H9 (cell line): ENCODE measurements around the gene RIPOR1. TPM values are rescaled to one million over a fixed set of nuclear protein-coding genes. Genes with fewer than 3 reads are reported as not detected.
A peak's percentile ranks its signal among the peaks of the same experiment; 100 is the strongest.

Experiments used
- DNase-seq: peaks from one replicate; pipeline ENCODE4 v3.0.0-alpha.2; 2017
- H2AFZ ChIP-seq: one replicate; pipeline ENCODE4 v1.6.1; 2013; ENCODE audit warnings: mild to moderate bottlenecking, low read length, control low read depth, moderate library complexity
- H2AK5ac ChIP-seq: 2 replicates; pipeline ENCODE4 v1.6.1; 2013; ENCODE audit warnings: low read length, control low read depth, mixed read lengths; ENCODE audit not compliant: insufficient read length
- H2BK120ac ChIP-seq: one replicate; pipeline ENCODE4 v1.6.1; 2013; ENCODE audit warnings: low read depth, mild to moderate bottlenecking, low read length, control low read depth, inconsistent platforms; ENCODE audit not compliant: poor library complexity, severe bottlenecking
- H2BK12ac ChIP-seq: 2 replicates; pipeline ENCODE4 v1.6.1; 2013; ENCODE audit warnings: low read length, control low read depth, mixed read lengths, low read depth; ENCODE audit not compliant: insufficient read length
- H2BK15ac ChIP-seq: 2 replicates; pipeline ENCODE4 v1.6.1; 2013; ENCODE audit warnings: low read depth, low read length, control low read depth
- H2BK20ac ChIP-seq: one replicate; pipeline ENCODE4 v1.6.1; 2013; ENCODE audit warnings: low read depth, mild to moderate bottlenecking, low read length, control low read depth, inconsistent platforms; ENCODE audit not compliant: poor library complexity, severe bottlenecking
- H2BK5ac ChIP-seq: 2 replicates; pipeline ENCODE4 v1.6.1; 2013; ENCODE audit warnings: low read length, control low read depth, mixed read lengths; ENCODE audit not compliant: insufficient read length
- H3K14ac ChIP-seq: 2 replicates; pipeline ENCODE4 v1.6.1; 2013; ENCODE audit warnings: low read length, control low read depth; ENCODE audit not compliant: insufficient read depth
- H3K18ac ChIP-seq: 2 replicates; pipeline ENCODE4 v1.6.1; 2013; ENCODE audit warnings: low read depth, mild to moderate bottlenecking, mixed read lengths, low read length, control low read depth; ENCODE audit not compliant: insufficient read length
- H3K23ac ChIP-seq: 2 replicates; pipeline ENCODE4 v1.6.1; 2013; ENCODE audit warnings: low read length, control low read depth, mixed read lengths, low read depth; ENCODE audit not compliant: insufficient read length
- H3K23me2 ChIP-seq: 2 replicates; pipeline ENCODE4 v1.6.1; 2013; ENCODE audit warnings: low read depth, mild to moderate bottlenecking, mixed read lengths, low read length, control low read depth; ENCODE audit not compliant: insufficient read length, poor library complexity, severe bottlenecking
- H3K27ac ChIP-seq: 2 replicates; pipeline ENCODE4 v1.5.1; 2013; ENCODE audit warnings: low read length, control low read depth, mixed read lengths, low read depth; ENCODE audit not compliant: insufficient read length
- H3K27me3 ChIP-seq: 2 replicates; pipeline ENCODE4 v1.6.1; 2013; ENCODE audit warnings: low read length, control low read depth, inconsistent platforms; ENCODE audit not compliant: insufficient read depth
- H3K4ac ChIP-seq: 2 replicates; pipeline ENCODE4 v1.6.1; 2013; ENCODE audit warnings: low read depth, mild to moderate bottlenecking, control low read depth, inconsistent platforms, low read length, moderate library complexity
- H3K4me1 ChIP-seq: 2 replicates; pipeline ENCODE4 v1.6.1; 2013; ENCODE audit warnings: low read length, control low read depth, inconsistent platforms; ENCODE audit not compliant: insufficient read depth
- H3K4me2 ChIP-seq: 2 replicates; pipeline ENCODE4 v1.6.1; 2013; ENCODE audit warnings: low read length, control low read depth, mixed read lengths; ENCODE audit not compliant: insufficient read length, insufficient read depth
- H3K56ac ChIP-seq: 2 replicates; pipeline ENCODE4 v1.6.1; 2013; ENCODE audit warnings: low read depth, mild to moderate bottlenecking, mixed read lengths, low read length, control low read depth; ENCODE audit not compliant: insufficient read length
- H3K79me1 ChIP-seq: 2 replicates; pipeline ENCODE4 v1.6.1; 2013; ENCODE audit warnings: low read depth, mild to moderate bottlenecking, moderate library complexity, low read length, control low read depth, inconsistent platforms; ENCODE audit not compliant: insufficient read depth, poor library complexity, severe bottlenecking
- H3K79me2 ChIP-seq: 2 replicates; pipeline ENCODE4 v1.6.1; 2013; ENCODE audit warnings: low read length, control low read depth, inconsistent platforms; ENCODE audit not compliant: insufficient read depth
- H3K9ac ChIP-seq: 2 replicates; pipeline ENCODE4 v1.6.1; 2013; ENCODE audit warnings: low read length, control low read depth, mixed read lengths; ENCODE audit not compliant: insufficient read length; ENCODE audit errors: extremely low read depth
- H3K9me3 ChIP-seq: one replicate; pipeline ENCODE4 v1.6.1; 2013; ENCODE audit warnings: low read depth, low read length, inconsistent platforms; ENCODE audit not compliant: control insufficient read depth
- H3T11ph ChIP-seq: one replicate; pipeline ENCODE4 v1.6.1; 2013; ENCODE audit warnings: mild to moderate bottlenecking, low read length, control low read depth, inconsistent platforms
- H4K20me1 ChIP-seq: one replicate; pipeline ENCODE4 v1.6.1; 2013; ENCODE audit not compliant: control insufficient read depth, insufficient read length, insufficient read depth
- H4K5ac ChIP-seq: 2 replicates; pipeline ENCODE4 v1.6.1; 2013; ENCODE audit warnings: low read depth, mild to moderate bottlenecking, mixed read lengths, low read length, control low read depth; ENCODE audit not compliant: insufficient read length
- H4K8ac ChIP-seq: replicated peaks from 2 replicates; pipeline ENCODE4 v1.6.1; 2013; ENCODE audit warnings: low read length, control low read depth, mixed read lengths, low read depth; ENCODE audit not compliant: insufficient read length
- H4K91ac ChIP-seq: 2 replicates; pipeline ENCODE4 v1.6.1; 2013; ENCODE audit warnings: low read depth, mild to moderate bottlenecking, moderate library complexity, mixed read lengths, low read length, control low read depth; ENCODE audit not compliant: insufficient read length
- H3K27ac Mint-ChIP-seq, 3 experiments: 2 replicates in 2 of 3; 3 replicates in 1 of 3; pipeline ENCODE4 v1.8.0; 2020 to 2021; ENCODE audit warnings: mixed read lengths in 3 of 3, mild to moderate bottlenecking in 1 of 3, moderate library complexity in 1 of 3
- H3K27me3 Mint-ChIP-seq: 2 replicates; pipeline ENCODE4 v1.8.0; 2021; ENCODE audit warnings: low read depth, mild to moderate bottlenecking, moderate library complexity, mixed read lengths
- H3K36me3 Mint-ChIP-seq, 3 experiments: 2 replicates in 2 of 3; 3 replicates in 1 of 3; pipeline ENCODE4 v1.8.0; 2020 to 2021; ENCODE audit warnings: low read depth in 3 of 3, mixed read lengths in 3 of 3; ENCODE audit not compliant: insufficient read depth in 1 of 3
- H3K4me1 Mint-ChIP-seq, 2 experiments: 2 replicates each; pipeline ENCODE4 v1.8.0; 2020; ENCODE audit warnings: mixed read lengths in 2 of 2
- H3K4me3 Mint-ChIP-seq, 2 experiments: 2 replicates in 1 of 2; 3 replicates in 1 of 2; pipeline ENCODE4 v1.8.0; 2020 to 2021; ENCODE audit warnings: mild to moderate bottlenecking in 2 of 2, mixed read lengths in 2 of 2, moderate library complexity in 1 of 2
- H3K9me3 Mint-ChIP-seq, 2 experiments: 2 replicates in 1 of 2; 3 replicates in 1 of 2; pipeline ENCODE4 v1.8.0; 2020; ENCODE audit warnings: mild to moderate bottlenecking in 2 of 2, mixed read lengths in 2 of 2, moderate library complexity in 1 of 2
- WGBS: extraction: QIAGEN DNeasy Blood & Tissue Kit; methylation state at CpG from one replicate; pipeline ENCODE4 v1.1.7; 2013; ENCODE audit warnings: missing lambda C conversion rate, low lambda C conversion rate, mixed read lengths; ENCODE audit not compliant: insufficient read length; ENCODE audit errors: extremely low coverage; 5-methylcytosine and 5-hydroxymethylcytosine counted together
- total RNA-seq: library from RNA; stranded (reverse); gene quantifications from 2 replicates; pipeline ENCODE4 v1.2.1, GENCODE V29; 2021
- TF ChIP-seq, protein P1 (sequence below): fragments of 200-600 bp; sonication (generic); conservative IDR thresholded peaks from 3 replicates; pipeline ENCODE4 v1.8.0; 2021; ENCODE audit warnings: antibody characterized with exemption, mild to moderate bottlenecking

RIPOR1 gene
- total RNA-seq, 1 experiment from 2014 or later = 14.3 TPM

DNA sequence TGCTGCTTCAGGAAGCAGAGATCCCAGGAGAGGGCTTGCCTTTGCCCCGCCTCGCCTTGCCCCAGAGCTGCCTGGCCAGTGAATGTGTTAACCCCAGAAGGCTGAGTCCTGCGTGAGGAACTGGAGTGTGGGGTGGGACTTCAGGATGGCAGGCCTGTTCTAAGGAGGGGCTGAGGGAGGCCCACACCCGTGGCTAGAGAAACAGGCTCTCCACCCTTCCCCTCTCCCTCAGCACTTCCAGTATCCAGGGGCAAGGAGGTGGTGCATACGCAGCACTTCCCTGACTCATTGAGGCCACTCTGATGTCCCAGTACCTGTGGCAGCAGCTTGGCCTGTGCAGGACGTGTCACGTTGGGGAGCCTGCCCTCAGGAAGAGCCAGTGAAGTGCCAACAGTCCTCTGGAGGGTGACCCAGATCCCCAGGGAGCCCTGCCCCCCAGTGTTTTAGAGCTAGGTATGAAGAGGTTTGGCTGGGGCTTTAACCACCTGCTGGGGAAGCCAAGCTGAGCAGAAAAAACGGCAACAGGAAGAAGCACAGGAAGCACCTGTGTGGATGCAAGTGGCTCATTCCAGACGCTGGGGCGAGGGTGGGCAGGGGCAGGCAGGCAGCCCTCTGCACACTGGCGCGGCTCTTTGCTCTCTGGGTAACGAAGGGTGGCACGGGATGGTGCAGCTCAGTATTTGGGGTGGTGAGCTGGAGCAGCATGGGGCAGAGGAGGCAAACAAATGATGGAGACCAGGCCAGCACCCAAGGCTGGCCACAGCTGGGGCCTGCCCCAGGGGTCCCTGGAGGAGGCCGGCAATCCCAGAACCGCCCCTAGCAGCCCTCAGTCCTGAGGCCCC lies 19.0 kb downstream of the RIPOR1 start:
- Histone ChIP-seq H3K18ac (no peak overlapping the region), H3K9me3 (no peaks in the 10 kb centered on the region), H2AK5ac (no peak overlapping the region), H2BK5ac (no peak overlapping the region), H3K79me2 (no peaks in the 10 kb centered on the region), H4K5ac (no peak overlapping the region), H3K4me2 (no peak overlapping the region), H2BK20ac (no peak overlapping the region), H3K9ac (no peak overlapping the region), H3K23ac (no peak overlapping the region), H3K23me2 (no peaks in the 10 kb centered on the region), H4K91ac (no peak overlapping the region), H4K8ac (no peak overlapping the region), H3K56ac (no peak overlapping the region), H4K20me1 (no peaks in the 10 kb centered on the region), H3K27me3 (no peaks in the 10 kb centered on the region), H2AFZ (no peak overlapping the region), H3K14ac (no peak overlapping the region; the same call in 1 of the 2 replicates), H3K79me1 (no peaks in the 10 kb centered on the region), H2BK12ac (no peak overlapping the region), H3K4ac (no peak overlapping the region), H2BK15ac (no peak overlapping the region), H3K27ac (no peak overlapping the region), H2BK120ac (no peak overlapping the region), H3T11ph (no peak overlapping the region), H3K4me1 (no peaks in the 10 kb centered on the region; the same call in 1 of the 2 replicates)
- DNase-seq = no peak
- Mint-ChIP-seq H3K27me3 (peaks cover 4% of the 10 kb centered on the region; the same call in 1 of the 2 replicates), H3K27ac (peak overlapping the region in 2 of 3 experiments; percentile 53 to 55; a peak in 1 of 7 replicates), H3K36me3 (peaks cover 0 to 13% (median 2%) of the 10 kb centered on the region in 3 experiments; a peak in 5 of 7 replicates), H3K9me3 (no peaks in the 10 kb centered on the region), H3K4me1 (peaks cover 10 to 20% of the 10 kb centered on the region in 2 experiments), H3K4me3 (no peak overlapping the region; a peak in 1 of 5 replicates)
- no CpG with 5 or more reads among the region's 16 CpGs for WGBS
- TF ChIP-seq, protein P1, sequence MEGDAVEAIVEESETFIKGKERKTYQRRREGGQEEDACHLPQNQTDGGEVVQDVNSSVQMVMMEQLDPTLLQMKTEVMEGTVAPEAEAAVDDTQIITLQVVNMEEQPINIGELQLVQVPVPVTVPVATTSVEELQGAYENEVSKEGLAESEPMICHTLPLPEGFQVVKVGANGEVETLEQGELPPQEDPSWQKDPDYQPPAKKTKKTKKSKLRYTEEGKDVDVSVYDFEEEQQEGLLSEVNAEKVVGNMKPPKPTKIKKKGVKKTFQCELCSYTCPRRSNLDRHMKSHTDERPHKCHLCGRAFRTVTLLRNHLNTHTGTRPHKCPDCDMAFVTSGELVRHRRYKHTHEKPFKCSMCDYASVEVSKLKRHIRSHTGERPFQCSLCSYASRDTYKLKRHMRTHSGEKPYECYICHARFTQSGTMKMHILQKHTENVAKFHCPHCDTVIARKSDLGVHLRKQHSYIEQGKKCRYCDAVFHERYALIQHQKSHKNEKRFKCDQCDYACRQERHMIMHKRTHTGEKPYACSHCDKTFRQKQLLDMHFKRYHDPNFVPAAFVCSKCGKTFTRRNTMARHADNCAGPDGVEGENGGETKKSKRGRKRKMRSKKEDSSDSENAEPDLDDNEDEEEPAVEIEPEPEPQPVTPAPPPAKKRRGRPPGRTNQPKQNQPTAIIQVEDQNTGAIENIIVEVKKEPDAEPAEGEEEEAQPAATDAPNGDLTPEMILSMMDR = no peak
